GM21717 (cell line): ENCODE measurements around the gene GOLGA1.
"Not testable (repeated sequence)": the region's sequence is repeated elsewhere in the genome, so short reads cannot be mapped to it uniquely, and the experiment has no call there.

Source experiments
- ATAC-seq: cut with Tn5 transposase; IDR thresholded peaks from one replicate; pipeline ENCODE4 v1.9.1; 2021; ENCODE audit warnings: mild to moderate bottlenecking, moderate library complexity; ENCODE audit not compliant: unreplicated experiment

The GOLGA1 gene

GRCh38 chr9:124859803-124860581 is 80.9 kb downstream of the GOLGA1 start:
- no peak for ATAC-seq

- no peak for ATAC-seq
These were observed 82.4 kb downstream of the GOLGA1 start for GRCh38 chr9:124858330-124859046.

- ATAC-seq = no peak
These were observed 83.2 kb downstream of the GOLGA1 start for GRCh38 chr9:124857533-124858162.

- ATAC-seq = no peak
These were observed 84.7 kb downstream of the GOLGA1 start for GRCh38 chr9:124855944-124856765.

- no peak for ATAC-seq
These were observed 85.3 kb downstream of the GOLGA1 start for GRCh38 chr9:124855566-124855943.

GRCh38 chr9:124854822-124855221 is 86.1 kb downstream of the GOLGA1 start:
- ATAC-seq = no peak

- no peak for ATAC-seq
These were observed 86.7 kb downstream of the GOLGA1 start for GRCh38 chr9:124854161-124854560.

- no peak for ATAC-seq
These were observed 87.2 kb downstream of the GOLGA1 start for GRCh38 chr9:124853605-124854143.

GRCh38 chr9:124852829-124853531 is 87.9 kb downstream of the GOLGA1 start, which contains the start of gene WDR38:
TSS of gene WDR38 (plus strand) at chr9:124853460. CDS start at chr9:124853532, 72 bp downstream.
- peak; percentile 65 for ATAC-seq

GRCh38 chr9:124852121-124852828 is 88.6 kb downstream of the GOLGA1 start:
- ATAC-seq = no peak

- no peak for ATAC-seq
These were observed 91.1 kb downstream of the GOLGA1 start for GRCh38 chr9:124849801-124850200.

- no peak for ATAC-seq
These were observed 93.9 kb downstream of the GOLGA1 start for GRCh38 chr9:124846969-124847368.

- ATAC-seq = not testable (repeated sequence)
These were observed 94.4 kb downstream of the GOLGA1 start for GRCh38 chr9:124846467-124846866.

GRCh38 chr9:124844291-124844690 is 96.6 kb downstream of the GOLGA1 start:
- no peak for ATAC-seq

GRCh38 chr9:124843456-124844034 is 97.3 kb downstream of the GOLGA1 start:
- ATAC-seq = no peak

- no peak for ATAC-seq
These were observed 99.6 kb downstream of the GOLGA1 start for GRCh38 chr9:124841075-124841821.

- ATAC-seq = no peak
These were observed 100.5 kb downstream of the GOLGA1 start for GRCh38 chr9:124840300-124840833.
